HEK293 (cell line): ENCODE data around the gene ASCL3.

ENCODE experiments used
- CTCF ChIA-PET: fragments of 350-600 bp; formaldehyde crosslinking; extraction: SDS; loops from one replicate; lab custom pipeline; 2021; ENCODE audit warnings: antibody characterized with exemption; lab: Yijun Ruan, JAX
- POLR2A ChIA-PET: fragments of 300-600 bp; formaldehyde crosslinking; extraction: SDS; loops from one replicate; lab custom pipeline; 2020; ENCODE audit warnings: antibody characterized with exemption, inconsistent platforms; lab: Yijun Ruan, JAX
- H3K27ac ChIP-seq: fragments of 200-500 bp; sonication (Bioruptor generic); 2 replicates; pipeline ENCODE4 v1.5.1; 2014; ENCODE audit warnings: low read depth, low read length, control low read depth, inconsistent platforms; ENCODE audit errors: extremely low read depth
- H3K36me3 ChIP-seq, 2 experiments: fragments of 200-500 bp in 1 of 2; sonication (Bioruptor generic) in 1 of 2; 1 replicate in 1 of 2; 2 replicates in 1 of 2; pipeline ENCODE4 v1.5.1; 2014 to 2017; ENCODE audit warnings: inconsistent platforms in 2 of 2, low read length in 2 of 2; ENCODE audit not compliant: control insufficient read depth in 2 of 2, insufficient read depth in 1 of 2
- H3K4me1 ChIP-seq: fragments of 200-500 bp; sonication (Bioruptor generic); 2 replicates; pipeline ENCODE4 v1.5.1; 2014; ENCODE audit warnings: mild to moderate bottlenecking, low read length, inconsistent platforms; ENCODE audit not compliant: control insufficient read depth, insufficient read depth
- H3K4me3 ChIP-seq: 2 replicates; pipeline ENCODE4 v1.5.1; 2011; ENCODE audit warnings: low read depth, mild to moderate bottlenecking, control low read depth, low read length, moderate library complexity
- H3K9me3 ChIP-seq: fragments of 200-500 bp; sonication (Bioruptor generic); 2 replicates; pipeline ENCODE4 v1.5.1; 2014; ENCODE audit warnings: low read depth, low read length, inconsistent platforms; ENCODE audit not compliant: control insufficient read depth, insufficient read depth
- BCL11A ChIP-seq: fragments of 450-650 bp; formaldehyde crosslinking; IDR thresholded peaks from 2 replicates; pipeline ENCODE4 v1.5.1; 2016; ENCODE audit warnings: low read depth, missing biosample characterization, missing genetic modification characterization
- GFI1B ChIP-seq: fragments of 450-650 bp; formaldehyde crosslinking; IDR thresholded peaks from 2 replicates; pipeline ENCODE4 v1.5.1; 2016; ENCODE audit warnings: missing biosample characterization, missing genetic modification characterization
- MEIS1 ChIP-seq: sonication (generic); formaldehyde crosslinking; IDR thresholded peaks from 2 replicates; pipeline ENCODE4 v1.8.1; 2022; ENCODE audit warnings: missing genetic modification reagents, mild to moderate bottlenecking, borderline replicate concordance
- OSR2 ChIP-seq: fragments of 450-650 bp; formaldehyde crosslinking; IDR thresholded peaks from 2 replicates; pipeline ENCODE4 v1.5.1; 2016; ENCODE audit warnings: missing biosample characterization, missing genetic modification characterization
- PATZ1 ChIP-seq: fragments of 450-650 bp; formaldehyde crosslinking; IDR thresholded peaks from 2 replicates; pipeline ENCODE4 v1.5.1; 2016; ENCODE audit warnings: missing biosample characterization, missing genetic modification characterization
- PRDM10 ChIP-seq: fragments of 450-650 bp; formaldehyde crosslinking; IDR thresholded peaks from 2 replicates; pipeline ENCODE4 v1.5.1; 2016; ENCODE audit warnings: missing biosample characterization, missing genetic modification characterization
- ZBTB17 ChIP-seq: fragments of 450-650 bp; formaldehyde crosslinking; IDR thresholded peaks from 2 replicates; pipeline ENCODE4 v1.5.1; 2016; ENCODE audit warnings: missing biosample characterization, missing genetic modification characterization
- ZBTB8A ChIP-seq: fragments of 450-650 bp; formaldehyde crosslinking; IDR thresholded peaks from 2 replicates; pipeline ENCODE4 v1.5.1; 2016; ENCODE audit warnings: missing biosample characterization, missing genetic modification characterization
- ZFHX2 ChIP-seq: fragments of 450-650 bp; formaldehyde crosslinking; conservative IDR thresholded peaks from 2 replicates; pipeline ENCODE4 v1.5.1; 2016; ENCODE audit warnings: missing biosample characterization, missing genetic modification characterization
- ZNF10 ChIP-seq: fragments of 450-650 bp; formaldehyde crosslinking; IDR thresholded peaks from 2 replicates; pipeline ENCODE4 v1.5.1; 2017; ENCODE audit warnings: missing biosample characterization, missing genetic modification characterization
- ZNF174 ChIP-seq: fragments of 450-650 bp; formaldehyde crosslinking; IDR thresholded peaks from 2 replicates; pipeline ENCODE4 v1.5.0; 2017; ENCODE audit warnings: missing biosample characterization, mild to moderate bottlenecking, missing genetic modification characterization
- ZNF175 ChIP-seq: fragments of 450-650 bp; formaldehyde crosslinking; IDR thresholded peaks from 2 replicates; pipeline ENCODE4 v1.5.1; 2016; ENCODE audit warnings: missing biosample characterization, missing genetic modification characterization
- ZNF19 ChIP-seq: fragments of 450-650 bp; formaldehyde crosslinking; IDR thresholded peaks from 2 replicates; pipeline ENCODE4; 2016; ENCODE audit warnings: missing biosample characterization, missing genetic modification characterization, low read depth
- ZNF248 ChIP-seq: fragments of 450-650 bp; formaldehyde crosslinking; IDR thresholded peaks from 2 replicates; pipeline ENCODE4 v1.5.1; 2017; ENCODE audit warnings: missing biosample characterization, missing genetic modification characterization
- ZNF449 ChIP-seq: fragments of 450-650 bp; formaldehyde crosslinking; IDR thresholded peaks from 2 replicates; pipeline ENCODE4 v1.5.1; 2017; ENCODE audit warnings: missing biosample characterization, mild to moderate bottlenecking, missing genetic modification characterization, moderate library complexity
- ZNF561 ChIP-seq: fragments of 450-650 bp; IDR thresholded peaks from 2 replicates; pipeline ENCODE4 v1.5.1; 2018; ENCODE audit warnings: missing biosample characterization, missing genetic modification characterization, borderline replicate concordance
- ZNF585B ChIP-seq: fragments of 450-650 bp; formaldehyde crosslinking; IDR thresholded peaks from 2 replicates; pipeline ENCODE4 v1.5.1; 2016; ENCODE audit warnings: missing biosample characterization, missing genetic modification characterization
- ZNF600 ChIP-seq: fragments of 450-650 bp; formaldehyde crosslinking; IDR thresholded peaks from 2 replicates; pipeline ENCODE4 v1.5.1; 2016; ENCODE audit warnings: missing biosample characterization, missing genetic modification characterization
- ZNF610 ChIP-seq: fragments of 450-650 bp; formaldehyde crosslinking; IDR thresholded peaks from 2 replicates; pipeline ENCODE4 v1.5.1; 2016; ENCODE audit warnings: missing biosample characterization, missing genetic modification characterization, borderline replicate concordance
- ZNF704 ChIP-seq: fragments of 450-650 bp; formaldehyde crosslinking; IDR thresholded peaks from 2 replicates; pipeline ENCODE4 v1.5.1; 2016; ENCODE audit warnings: missing biosample characterization, missing genetic modification characterization
- ZNF830 ChIP-seq: fragments of 450-650 bp; IDR thresholded peaks from 2 replicates; pipeline ENCODE4 v1.5.0; 2018; ENCODE audit warnings: missing biosample characterization, missing genetic modification characterization, low read depth, mild to moderate bottlenecking, moderate library complexity
- ZNF843 ChIP-seq: fragments of 450-650 bp; formaldehyde crosslinking; IDR thresholded peaks from 2 replicates; pipeline ENCODE4 v1.5.1; 2016; ENCODE audit warnings: missing biosample characterization, missing genetic modification characterization

Gene ASCL3

GRCh38 chr11:8911029-8911823, 31.6 kb downstream of the ASCL3 start, which contains the start of gene AKIP1 (continued):
- TF ChIP-seq PRDM10 (tag by site-specific recombination) (peak; percentile 92), ZNF843 (tag by site-specific recombination) (0 out of 2 replicates have a peak, but pooled peaks have one; percentile 19), ZNF449 (tag by site-specific recombination) (peak; percentile 61; the same call in 1 of the 2 replicates), ZNF585B (no peak), ZBTB8A (peak; percentile 46), ZBTB17 (tag by site-specific recombination) (peak; percentile 41; the same call in 1 of the 2 replicates), ZNF600 (peak; percentile 57), GFI1B (tag by site-specific recombination) (no peak), ZNF175 (no peak), ZNF248 (tag by site-specific recombination) (no peak), BCL11A (no peak), OSR2 (tag by site-specific recombination) (peak; percentile 90), ZNF610 (tag by site-specific recombination) (no peak), ZFHX2 (tag by site-specific recombination) (peak; percentile 28; the same call in 1 of the 2 replicates), MEIS1 (CRISPR knock-in tag) (no peak)

- no peaks in the 10 kb centered on the region for H3K4me1 ChIP-seq
- peak overlapping the region; percentile 49 for H3K4me3 ChIP-seq
- TF ChIP-seq PATZ1 (tag by site-specific recombination) (no peak), ZNF704 (no peak), ZNF10 (tag by site-specific recombination) (no peak), ZNF174 (no peak), ZNF19 (tag by site-specific recombination) (no peak), ZNF830 (no peak), ZNF561 (tag by site-specific recombination) (no peak)
- TF ChIP-seq, all 188 proteins: peak for 0
- Histone ChIP-seq H3K9me3 (no peaks in the 10 kb centered on the region), H3K27ac (no peak overlapping the region; the same call in 1 of the 2 replicates), H3K36me3 (peaks cover 0 to 15% of the 10 kb centered on the region in 2 experiments; a peak in 2 of 3 replicates)
- CTCF ChIA-PET: interaction anchor here (0.6 to 3.4 kb wide), 2 partner anchors 49 to 691 kb away, joined by 6 to 26 read pairs; no protein-coding TSS in a partner anchor
- POLR2A ChIA-PET: interaction anchor here (0.6 to 3.0 kb wide), 9 partner anchors 11 to 229 kb away, joined by 3 to 20 read pairs (median 3); partner anchors contain the start of genes RPL27A, TMEM9B and TRIM66
These were observed 32.2 kb downstream of the ASCL3 start for GRCh38 chr11:8910649-8911026.
